Stimulated activated CD8-positive, alpha-beta memory T cell treated with anti-CD3 and anti-CD28 coated beads, Interleukin-7, amount 100 ng/mL, for 4 hours (primary cell): ENCODE data around the gene MLIP.

Experiments
- DNase-seq, 2 donors: peaks; one replicate each; pipeline ENCODE4 v3.0.0-alpha.2; 2020; ENCODE audit warnings: low read depth in 2 of 2

The MLIP gene

GRCh38 chr6:54274383-54274782 is 163.1 kb downstream of the MLIP start:
- DNase-seq: no peak

DNA sequence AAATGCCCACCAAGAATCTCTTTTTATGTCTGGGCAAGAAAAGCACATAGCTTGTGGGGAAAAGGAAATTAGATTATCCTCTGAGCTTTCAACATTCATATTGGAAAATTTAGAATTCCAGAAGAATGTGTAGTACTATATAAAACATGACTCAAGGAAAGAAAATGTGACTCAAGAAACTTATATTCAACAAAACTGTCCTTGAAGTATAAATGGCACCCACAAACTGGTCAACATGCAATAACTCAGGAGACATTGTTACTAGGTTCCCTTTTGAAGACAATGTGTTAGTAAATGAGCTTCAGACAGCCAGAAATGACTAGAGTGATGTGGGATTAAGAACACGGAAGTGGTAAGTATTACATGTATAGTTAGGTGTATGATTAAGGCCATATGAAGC is 170.9 kb downstream of the MLIP start:
- no peak for DNase-seq

DNA sequence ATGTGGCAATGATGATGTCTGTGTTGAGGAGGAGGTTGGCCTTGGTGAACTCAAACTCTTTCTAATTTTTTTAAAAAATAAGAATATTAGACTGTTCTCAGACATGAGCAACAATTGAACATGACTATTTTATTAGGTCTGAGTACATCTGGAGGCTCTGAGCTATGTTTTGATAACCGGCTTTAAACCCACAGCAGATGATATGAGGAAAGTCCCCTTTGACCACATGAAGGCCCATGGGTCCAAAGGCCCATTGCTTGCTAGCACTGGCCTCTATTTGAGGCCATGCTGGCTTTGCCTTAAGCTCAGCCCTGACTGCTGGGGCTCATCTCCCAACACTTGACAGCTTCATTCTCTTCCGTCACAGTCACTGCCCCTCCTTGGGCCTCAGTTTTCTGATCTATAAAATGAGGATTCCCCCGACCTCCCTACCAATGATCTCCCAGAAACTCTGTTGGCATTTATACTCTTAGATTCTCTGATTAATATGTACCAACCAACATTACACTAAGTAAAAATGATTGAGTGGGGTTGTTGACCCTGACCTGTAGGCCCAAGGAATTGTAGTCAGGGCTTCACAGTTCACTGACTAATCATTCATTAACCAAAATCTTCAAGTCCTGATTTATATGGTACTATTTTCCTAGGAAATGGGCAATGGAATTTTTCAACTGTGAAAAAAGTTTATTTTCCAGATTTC is 173.1 kb downstream of the MLIP start:
- no peak for DNase-seq

DNA sequence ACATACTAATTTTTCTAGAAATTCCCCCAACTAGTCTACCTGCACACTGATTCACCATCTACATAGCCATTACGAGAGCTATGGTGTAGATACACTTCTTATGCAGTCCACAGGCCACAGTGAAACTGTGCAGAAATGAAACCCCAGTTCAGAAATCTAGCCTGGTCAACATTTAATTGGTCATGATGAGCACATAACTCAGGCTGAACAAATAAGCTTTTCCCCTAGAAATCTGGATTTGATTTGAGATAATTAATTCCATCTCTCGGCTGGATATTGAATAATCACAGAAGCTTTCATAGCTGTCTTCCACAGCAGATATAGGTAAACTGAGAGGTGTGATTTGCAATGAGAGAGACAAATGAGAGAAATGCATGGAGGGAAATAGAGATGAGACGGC is 174.4 kb downstream of the MLIP start:
- DNase-seq: no peak

GRCh38 chr6:54286141-54286540 is 174.9 kb downstream of the MLIP start:
- no peak for DNase-seq

GRCh38 chr6:54288474-54288873 is 177.2 kb downstream of the MLIP start:
- no peak for DNase-seq

DNA sequence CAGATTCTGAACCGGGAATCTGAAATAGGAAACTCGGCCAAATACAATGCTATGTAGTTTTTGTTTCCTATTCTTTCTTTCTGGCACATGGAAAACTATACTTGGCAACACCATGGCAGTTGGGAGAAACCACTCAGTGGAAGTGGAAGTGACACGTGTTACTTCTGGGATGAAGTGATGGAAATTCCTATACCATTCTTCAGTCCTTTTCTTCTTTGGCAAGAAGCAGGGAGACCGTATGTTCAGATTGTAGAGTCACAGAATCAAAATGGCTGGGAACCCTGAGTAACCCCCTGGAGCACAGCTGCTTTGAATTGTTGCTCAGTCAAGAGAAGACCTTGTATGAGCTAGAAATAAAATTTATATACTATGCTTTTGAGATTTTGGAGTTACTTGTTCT is 178.2 kb downstream of the MLIP start:
- no peak for DNase-seq

DNA sequence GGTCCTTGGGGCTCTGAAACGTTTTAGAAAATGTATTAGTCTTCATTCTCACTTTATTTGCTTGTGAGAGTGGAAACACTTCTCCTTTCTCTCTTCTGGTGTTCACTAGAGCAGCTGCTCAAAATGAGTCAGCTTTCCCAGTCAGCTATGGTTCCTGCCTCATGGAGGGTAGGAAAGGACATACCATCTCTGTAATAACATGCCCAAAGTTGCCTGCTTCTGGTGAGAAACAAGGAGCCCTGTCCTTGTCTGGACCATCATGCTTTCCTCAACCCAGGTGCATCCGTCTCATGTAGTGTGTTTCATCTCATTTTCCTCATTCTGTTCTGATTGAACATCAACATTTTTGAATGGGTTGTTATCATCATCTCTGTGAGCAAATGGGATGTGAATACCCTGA is 179.9 kb downstream of the MLIP start:
- DNase-seq: no peak

DNA sequence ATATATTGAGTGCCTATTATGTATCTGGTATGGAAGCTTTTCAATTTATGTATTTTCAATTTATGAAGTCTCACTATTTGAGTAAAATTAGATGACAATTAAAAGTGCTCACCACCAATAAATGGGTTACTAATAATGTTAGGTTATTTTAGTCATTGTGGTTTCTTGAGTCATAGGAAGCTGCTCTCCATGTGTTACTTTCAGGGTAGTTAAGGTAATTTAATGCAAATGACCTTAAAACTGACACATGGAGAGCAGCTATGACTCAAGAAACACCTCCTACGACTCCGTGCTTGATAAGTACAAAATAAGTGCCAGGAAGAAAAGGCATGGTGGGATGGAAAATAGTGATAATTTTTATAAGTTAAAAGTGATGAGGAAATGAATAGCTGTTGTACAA is 180.5 kb downstream of the MLIP start:
- DNase-seq: no peak

DNA sequence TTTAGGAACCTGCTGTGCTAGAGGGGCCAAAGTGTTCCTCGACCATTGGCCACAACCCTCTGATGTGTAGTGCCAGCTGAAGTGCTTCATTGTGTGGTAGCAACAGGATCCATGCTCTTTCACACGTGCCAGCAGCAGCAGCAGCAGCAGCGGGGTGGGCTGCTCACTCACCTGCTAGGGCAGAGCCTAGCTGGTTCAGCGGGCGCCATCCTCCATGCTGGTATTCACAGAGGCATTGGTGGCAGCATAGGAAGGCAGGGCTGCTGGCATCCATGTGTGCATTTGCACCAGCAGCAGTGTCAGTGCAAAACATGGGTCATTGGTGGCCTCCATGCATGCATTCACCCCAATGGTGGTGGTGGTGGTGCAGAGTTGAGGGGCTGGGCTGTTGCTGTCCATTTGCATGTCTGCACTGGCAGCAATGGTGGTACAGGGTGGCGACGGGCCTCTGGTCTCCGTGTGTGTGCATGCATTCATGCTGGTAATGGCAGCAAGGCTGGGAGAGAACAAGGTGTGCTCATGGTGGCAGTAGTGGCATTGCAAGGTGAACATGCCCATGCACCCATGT is 183.8 kb downstream of the MLIP start:
- no peak for DNase-seq

- no peak for DNase-seq
Measured at GRCh38 chr6:54299542-54300269, 188.5 kb downstream of the MLIP start.

GRCh38 chr6:54301770-54302169 is 190.5 kb downstream of the MLIP start:
- no peak for DNase-seq

DNA sequence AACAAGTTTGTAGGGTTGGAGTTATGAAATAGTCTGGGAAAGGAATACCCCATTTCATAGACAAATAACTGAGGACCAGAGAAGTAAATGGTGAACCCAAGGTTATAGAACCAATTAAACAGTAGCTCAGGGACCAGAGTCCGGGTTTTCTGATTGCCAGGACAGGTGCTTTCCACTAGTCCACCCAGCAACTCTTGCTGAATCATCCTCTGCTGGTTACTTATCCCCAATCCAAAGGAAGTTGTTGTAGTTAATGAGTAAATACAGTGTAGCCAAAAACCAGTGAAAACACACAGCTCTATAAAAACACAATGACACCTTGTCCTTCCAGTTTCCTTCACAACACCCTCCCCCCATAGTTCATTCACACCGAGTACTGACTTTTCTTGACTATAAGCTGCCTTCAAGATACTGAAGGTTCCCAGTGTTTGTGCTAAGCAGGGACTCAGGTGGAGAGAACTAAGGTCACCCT is 196.2 kb downstream of the MLIP start:
- no peak for DNase-seq

GRCh38 chr6:54308289-54308985 is 197.2 kb downstream of the MLIP start, which contains the start of gene TINAG:
Gene TINAG, plus strand, starts transcription at chr6:54308441. Its CDS starts 110 bp downstream, at chr6:54308551.
- no peak for DNase-seq

- no peak for DNase-seq
Measured at GRCh38 chr6:54308986-54309315, 197.7 kb downstream of the MLIP start.

GRCh38 chr6:54310377-54311152 is 199.3 kb downstream of the MLIP start:
- no peak for DNase-seq

DNA sequence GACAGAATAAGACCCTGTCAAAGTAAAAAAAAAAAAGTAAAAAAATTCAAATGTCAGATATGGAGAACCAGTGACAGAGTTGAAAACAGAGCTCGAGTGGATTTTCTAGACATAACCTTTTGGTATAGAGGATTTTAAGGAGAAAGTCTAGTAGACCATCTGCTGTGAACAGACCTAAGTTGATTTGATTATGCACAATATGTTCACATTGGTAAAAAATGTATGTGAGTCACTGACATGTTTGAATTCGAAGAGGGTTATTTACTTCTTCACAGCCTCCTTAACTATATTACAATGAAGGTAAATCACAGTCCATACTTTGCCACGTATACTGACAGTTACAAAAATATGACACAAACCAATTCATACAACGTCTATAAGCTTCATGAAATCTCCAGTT is 204.4 kb downstream of the MLIP start:
- DNase-seq: no peak
